HepG2 (cell line): ENCODE data around the gene ANKRD65. TPM values are rescaled to one million over a fixed set of nuclear protein-coding genes. Genes with fewer than 3 reads are reported as not detected.

Experiments
- ATAC-seq: fragments of 200-7000 bp; cut with Tn5 transposase; 3 replicates; pipeline ENCODE4 v1.9.1; 2020; ENCODE audit warnings: mild to moderate bottlenecking, moderate library complexity
- BruUV-seq: library from RNA; stranded (reverse); fragments of 400-500 nt; replicated peaks from 2 replicates; lab custom pipeline; 2021; lab: Mats Ljungman, UMichigan
- CTCF ChIA-PET: fragments of 300-600 bp; formaldehyde crosslinking; extraction: SDS; loops from one replicate; lab custom pipeline; 2021; ENCODE audit warnings: low total read pairs, inconsistent platforms, low intra/inter-chr PET ratio; lab: Yijun Ruan, JAX
- POLR2A ChIA-PET: fragments of 350-600 bp; sonication (Branson Sonifier 250); formaldehyde crosslinking; loops from one replicate; lab custom pipeline; 2020; ENCODE audit warnings: antibody characterized with exemption, inconsistent platforms; lab: Yijun Ruan, JAX
- DNase-seq: peaks from one replicate; pipeline ENCODE4 v3.0.0-alpha.2; 2015; ENCODE audit warnings: low spot score
- FAIRE-seq: peaks from 3 replicates; lab custom pipeline; 2011; peaks lifted over from hg19 to GRCh38; lab: Jason Lieb, UNC
- H2AFZ ChIP-seq: one replicate; pipeline ENCODE4 v1.6.1; 2011; ENCODE audit warnings: low read length, inconsistent platforms
- H3K27ac ChIP-seq: fragments of 300-600 bp; 3 replicates; pipeline ENCODE4 v1.8.0; 2011; ENCODE audit warnings: mixed run types, mild to moderate bottlenecking, mixed read lengths, low read length, inconsistent platforms; ENCODE audit not compliant: insufficient read depth; ENCODE audit errors: extremely low read length
- H3K27me3 ChIP-seq, 2 experiments: fragments of 200-600 bp in 1 of 2; 2 replicates in 1 of 2; 3 replicates in 1 of 2; pipeline versions ENCODE4 v1.6.0 to v1.8.0; 2011; ENCODE audit warnings: low read length in 2 of 2, mild to moderate bottlenecking in 2 of 2, moderate library complexity in 2 of 2, inconsistent platforms in 1 of 2; ENCODE audit not compliant: insufficient read depth in 2 of 2, control insufficient read depth in 1 of 2
- H3K36me3 ChIP-seq, 2 experiments: fragments of 200-600 bp in 1 of 2; replicated peaks in 1 of 2; 2 replicates in 1 of 2; 3 replicates in 1 of 2; pipeline versions ENCODE4 v1.5.1 to v1.8.0; 2011; ENCODE audit warnings: low read length in 2 of 2, inconsistent platforms in 1 of 2; ENCODE audit not compliant: insufficient read depth in 2 of 2, control insufficient read depth in 1 of 2
- H3K4me1 ChIP-seq: 2 replicates; pipeline ENCODE4 v1.5.1; 2012; ENCODE audit warnings: low read length, inconsistent platforms; ENCODE audit not compliant: insufficient read depth
- H3K4me2 ChIP-seq: 2 replicates; pipeline ENCODE4 v1.6.0; 2011; ENCODE audit warnings: low read depth, low read length, inconsistent platforms
- H3K4me3 ChIP-seq, 3 experiments: fragments of 200-600 bp in 1 of 3; sonication (generic), shearing (Covaris generic) in 1 of 3; replicated peaks in 1 of 3; 2 replicates each; pipeline ENCODE4 v1.5.1; 2011 to 2016; ENCODE audit warnings: low read length in 3 of 3, inconsistent platforms in 2 of 3, low read depth in 2 of 3, mild to moderate bottlenecking in 2 of 3, control low read depth in 1 of 3, mixed read lengths in 1 of 3; ENCODE audit not compliant: insufficient read depth in 1 of 3
- H3K79me2 ChIP-seq: one replicate; pipeline ENCODE4 v1.6.1; 2011; ENCODE audit warnings: low read length, inconsistent platforms; ENCODE audit not compliant: insufficient read depth
- H3K9ac ChIP-seq: 2 replicates; pipeline ENCODE4 v1.6.0; 2011; ENCODE audit warnings: mild to moderate bottlenecking, low read depth, low read length, inconsistent platforms; ENCODE audit not compliant: insufficient read depth
- H3K9me3 ChIP-seq: 2 replicates; pipeline ENCODE4 v1.5.1; 2012; ENCODE audit warnings: mild to moderate bottlenecking, low read length
- H4K20me1 ChIP-seq: 2 replicates; pipeline ENCODE4 v1.6.0; 2011; ENCODE audit warnings: inconsistent platforms, mild to moderate bottlenecking, low read length, moderate library complexity; ENCODE audit not compliant: insufficient read depth
- HNRNPL ChIP-seq: fragments of 200-400 bp; formaldehyde crosslinking; IDR thresholded peaks from 2 replicates; pipeline ENCODE4 v1.6.1; 2017; ENCODE audit warnings: mild to moderate bottlenecking, low read depth, low read length
- JUN ChIP-seq: sonication (generic); formaldehyde crosslinking; IDR thresholded peaks from 2 replicates; pipeline ENCODE4 v1.4.0; 2020; ENCODE audit warnings: mild to moderate bottlenecking, missing genetic modification reagents
- MEIS2 ChIP-seq: sonication (generic); formaldehyde crosslinking; IDR thresholded peaks from 2 replicates; pipeline ENCODE4 v1.9.0; 2021; ENCODE audit warnings: mild to moderate bottlenecking, missing genetic modification reagents
- MTERF4 ChIP-seq: sonication (generic); formaldehyde crosslinking; IDR thresholded peaks from 2 replicates; pipeline ENCODE4 v1.8.0; 2023; ENCODE audit warnings: mild to moderate bottlenecking, missing genetic modification reagents
- NKX3-1 ChIP-seq: sonication (generic); formaldehyde crosslinking; IDR thresholded peaks from 2 replicates; pipeline ENCODE4 v1.5.0; 2020; ENCODE audit warnings: missing genetic modification reagents
- REL ChIP-seq: sonication (generic); formaldehyde crosslinking; conservative IDR thresholded peaks from 2 replicates; pipeline ENCODE4 v1.8.0; 2022; ENCODE audit warnings: mild to moderate bottlenecking, missing genetic modification reagents, moderate library complexity
- SRF ChIP-seq: IDR thresholded peaks from 2 replicates; pipeline ENCODE4 v1.6.1; 2011; ENCODE audit warnings: mild to moderate bottlenecking, low read depth, low read length, moderate library complexity
- TBX3 ChIP-seq: fragments of 450-650 bp; IDR thresholded peaks from 2 replicates; pipeline ENCODE4 v1.6.1; 2017; ENCODE audit warnings: antibody characterized with exemption, mild to moderate bottlenecking, inconsistent platforms, borderline replicate concordance
- ZBTB3 ChIP-seq: sonication (generic); formaldehyde crosslinking; IDR thresholded peaks from 2 replicates; pipeline ENCODE4 v1.4.0; 2020; ENCODE audit warnings: low read depth, mild to moderate bottlenecking, moderate library complexity, missing genetic modification reagents, borderline replicate concordance
- ZNF382 ChIP-seq: sonication (generic); formaldehyde crosslinking; IDR thresholded peaks from 2 replicates; pipeline ENCODE4 v1.5.0; 2020; ENCODE audit warnings: missing genetic modification reagents, mild to moderate bottlenecking, borderline replicate concordance
- ZNF451 ChIP-seq: sonication (generic); formaldehyde crosslinking; IDR thresholded peaks from 2 replicates; pipeline ENCODE4 v1.5.0; 2020; ENCODE audit warnings: mild to moderate bottlenecking, missing genetic modification reagents
- ZNF501 ChIP-seq: sonication (generic); formaldehyde crosslinking; IDR thresholded peaks from 2 replicates; pipeline ENCODE4 v1.5.1; 2020; ENCODE audit warnings: mild to moderate bottlenecking, moderate library complexity, missing genetic modification reagents
- ZNF749 ChIP-seq: sonication (generic); formaldehyde crosslinking; IDR thresholded peaks from 2 replicates; pipeline ENCODE4 v1.8.0; 2022; ENCODE audit warnings: mild to moderate bottlenecking, missing genetic modification reagents, moderate library complexity, borderline replicate concordance
- ZNF800 ChIP-seq: sonication (generic); formaldehyde crosslinking; IDR thresholded peaks from 2 replicates; pipeline ENCODE4 v1.4.0; 2020; ENCODE audit warnings: missing genetic modification reagents
- whole genome bisulfite sequencing: methylation state at CpG from one replicate; pipeline ENCODE4 v1.1.6; 2017; ENCODE audit warnings: low lambda C conversion rate; 5-methylcytosine and 5-hydroxymethylcytosine counted together
- in situ Hi-C: cut with HindIII; loops from 2 replicates; pipeline ENCODE4 v1.10.0; 2017; ENCODE audit warnings: low pct_unique_long_range_greater_than_20kb; ENCODE audit not compliant: extremely low pct_ligation_motif_present
- intact Hi-C: fragments of 100-400 bp; cut with micrococcal nuclease; formaldehyde crosslinking; loops from one replicate; pipeline ENCODE4 v1.10.0; 2022; ENCODE audit not compliant: unreplicated experiment
- polyA plus RNA-seq, 8 experiments: library from polyadenylated mRNA; depleted of rRNA in 3 of 8; stranded (reverse) in 7 of 8; unstranded in 1 of 8; fragments of >200 nt; fragmentation: Illumina TruSeq in 4 of 8; extraction: Trizol in 4 of 8; gene quantifications; 2 replicates each; pipeline versions ENCODE4 v1.2.1 to v1.2.3, GENCODE V29; 2011 to 2016; ENCODE audit warnings: low read depth in 4 of 8, missing spikeins in 1 of 8, mixed read lengths in 1 of 8; ENCODE audit not compliant: insufficient read depth in 1 of 8
- total RNA-seq, 5 experiments: library from RNA; depleted of rRNA; stranded (reverse); fragments of >200 nt; fragmentation: Illumina TruSeq; extraction: Trizol; gene quantifications; 2 replicates each; pipeline ENCODE4 v1.2.3, GENCODE V29; 2016; ENCODE audit warnings: low read depth in 1 of 5
- TF ChIP-seq, protein P1 (sequence below): sonication (generic); formaldehyde crosslinking; IDR thresholded peaks from 2 replicates; pipeline ENCODE4 v1.5.1; 2020; ENCODE audit warnings: mild to moderate bottlenecking, missing genetic modification reagents, moderate library complexity

The ANKRD65 gene
- total and polyA plus RNA-seq, 2 of the 13 experiments (the other 11 are each of a cell fraction or from before 2014, with no cell fraction given): 12.1 to 30.1 TPM

GRCh38 chr1:1426496-1427105, 5.5 kb upstream of the ANKRD65 start (continued):
- no peak for TF ChIP-seq ZBTB3 (CRISPR knock-in tag)
- TF ChIP-seq ZNF749 (CRISPR knock-in tag): no peak
- no peak for TF ChIP-seq NKX3-1 (CRISPR knock-in tag)
- no peak for TF ChIP-seq SRF
- no peak for TF ChIP-seq ZNF800
- no peak for TF ChIP-seq MEIS2 (CRISPR knock-in tag)
- TF ChIP-seq ZNF382 (CRISPR knock-in tag): no peak
- TF ChIP-seq MTERF4: no peak

DNA sequence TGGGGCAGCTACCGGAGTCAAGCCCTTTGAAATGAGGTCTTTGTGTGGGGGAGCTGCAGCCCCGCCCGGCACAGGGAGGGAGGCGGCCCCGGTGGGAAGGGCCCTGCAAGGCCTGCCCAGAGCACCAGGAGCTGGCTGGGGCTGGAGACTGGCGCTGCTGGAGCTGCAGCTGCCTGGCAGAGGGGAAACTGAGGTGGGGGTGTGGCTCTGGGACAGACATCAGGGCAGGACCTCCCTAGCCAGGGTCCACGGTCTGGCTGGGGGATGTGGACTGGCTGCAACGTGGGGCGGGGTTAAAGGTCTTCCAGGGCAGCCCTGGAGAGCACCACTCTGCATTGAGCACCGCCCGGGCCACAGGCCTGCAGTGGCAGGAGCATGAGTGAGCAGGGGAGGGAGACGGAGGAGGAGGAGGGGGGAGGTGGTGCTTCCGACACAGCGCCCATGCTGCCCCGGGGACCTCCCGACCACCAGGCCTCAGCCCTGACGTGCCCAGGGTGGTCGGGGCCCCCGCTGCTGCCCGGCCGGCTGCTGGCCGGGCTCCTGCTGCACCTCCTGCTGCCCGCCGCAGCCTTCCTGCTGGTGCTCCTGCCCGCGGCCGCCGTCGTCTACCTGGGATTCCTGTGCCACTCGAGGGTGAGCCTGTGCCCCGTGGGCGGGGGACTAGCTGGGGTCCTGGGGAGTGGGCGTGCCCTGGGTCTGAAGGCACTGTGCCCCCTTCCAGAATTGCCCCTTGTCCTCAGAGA, 4.8 kb upstream of the ANKRD65 start:
- DNase-seq: no peak
- no TSS peak for BruUV-seq
- TF ChIP-seq JUN (CRISPR knock-in tag) (0 out of 2 replicates have a peak, but pooled peaks have one; percentile 23), HNRNPL (peak; percentile 87), REL (no peak), ZNF501 (CRISPR knock-in tag) (0 out of 2 replicates have a peak, but pooled peaks have one; percentile 36), ZNF451 (peak; percentile 77; the same call in 1 of the 2 replicates), TBX3 (no peak)
- TF ChIP-seq, protein P1, sequence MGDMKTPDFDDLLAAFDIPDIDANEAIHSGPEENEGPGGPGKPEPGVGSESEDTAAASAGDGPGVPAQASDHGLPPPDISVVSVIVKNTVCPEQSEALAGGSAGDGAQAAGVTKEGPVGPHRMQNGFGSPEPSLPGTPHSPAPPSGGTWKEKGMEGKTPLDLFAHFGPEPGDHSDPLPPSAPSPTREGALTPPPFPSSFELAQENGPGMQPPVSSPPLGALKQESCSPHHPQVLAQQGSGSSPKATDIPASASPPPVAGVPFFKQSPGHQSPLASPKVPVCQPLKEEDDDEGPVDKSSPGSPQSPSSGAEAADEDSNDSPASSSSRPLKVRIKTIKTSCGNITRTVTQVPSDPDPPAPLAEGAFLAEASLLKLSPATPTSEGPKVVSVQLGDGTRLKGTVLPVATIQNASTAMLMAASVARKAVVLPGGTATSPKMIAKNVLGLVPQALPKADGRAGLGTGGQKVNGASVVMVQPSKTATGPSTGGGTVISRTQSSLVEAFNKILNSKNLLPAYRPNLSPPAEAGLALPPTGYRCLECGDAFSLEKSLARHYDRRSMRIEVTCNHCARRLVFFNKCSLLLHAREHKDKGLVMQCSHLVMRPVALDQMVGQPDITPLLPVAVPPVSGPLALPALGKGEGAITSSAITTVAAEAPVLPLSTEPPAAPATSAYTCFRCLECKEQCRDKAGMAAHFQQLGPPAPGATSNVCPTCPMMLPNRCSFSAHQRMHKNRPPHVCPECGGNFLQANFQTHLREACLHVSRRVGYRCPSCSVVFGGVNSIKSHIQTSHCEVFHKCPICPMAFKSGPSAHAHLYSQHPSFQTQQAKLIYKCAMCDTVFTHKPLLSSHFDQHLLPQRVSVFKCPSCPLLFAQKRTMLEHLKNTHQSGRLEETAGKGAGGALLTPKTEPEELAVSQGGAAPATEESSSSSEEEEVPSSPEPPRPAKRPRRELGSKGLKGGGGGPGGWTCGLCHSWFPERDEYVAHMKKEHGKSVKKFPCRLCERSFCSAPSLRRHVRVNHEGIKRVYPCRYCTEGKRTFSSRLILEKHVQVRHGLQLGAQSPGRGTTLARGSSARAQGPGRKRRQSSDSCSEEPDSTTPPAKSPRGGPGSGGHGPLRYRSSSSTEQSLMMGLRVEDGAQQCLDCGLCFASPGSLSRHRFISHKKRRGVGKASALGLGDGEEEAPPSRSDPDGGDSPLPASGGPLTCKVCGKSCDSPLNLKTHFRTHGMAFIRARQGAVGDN: peak; percentile 93

More for the DNA sequence above, 4.8 kb upstream of the ANKRD65 start:
- H3K4me3 ChIP-seq: peak overlapping the region; percentile 58 to 83 (median 59)
- H2AFZ ChIP-seq: no peak overlapping the region
- peak; percentile 48 for ATAC-seq
- no peaks in the 10 kb centered on the region; a peak in 1 of 5 replicates for H3K27me3 ChIP-seq
- peaks cover 1% of the 10 kb centered on the region for H3K79me2 ChIP-seq
- H4K20me1 ChIP-seq: no peaks in the 10 kb centered on the region
- peaks cover 54% of the 10 kb centered on the region for H3K4me1 ChIP-seq
- WGBS: 0% methylated on average over 3 of the region's 33 CpGs
- H3K9me3 ChIP-seq: no peaks in the 10 kb centered on the region
- H3K9ac ChIP-seq: peak overlapping the region; percentile 66
- in situ Hi-C loops: no loop called here
- intact Hi-C loops: no loop called here
- ChIA-PET POLR2A (interaction anchor here (0.6 to 3.1 kb wide), 10 partner anchors 8 to 51 kb away, joined by 3 to 21 read pairs (median 5); partner anchors contain the start of genes AURKAIP1, CCNL2 and MRPL20), CTCF (no interaction called here)
- no peaks in the 10 kb centered on the region for H3K36me3 ChIP-seq
- FAIRE-seq: no peak
- H3K27ac ChIP-seq: peak overlapping the region; percentile 42
- peak overlapping the region; percentile 91 for H3K4me2 ChIP-seq
